Breast epithelium (tissue), 3 donors: Measurements from ENCODE around the gene RRP15.

Experiments used
- POLR2A ChIP-seq: fragments of 450-650 bp; IDR thresholded peaks from one replicate; pipeline ENCODE4 v1.6.1; 2016; ENCODE audit warnings: antibody characterized with exemption, mild to moderate bottlenecking, moderate library complexity
- POLR2AphosphoS5 ChIP-seq, 3 donors: sonication (generic); formaldehyde crosslinking; IDR thresholded peaks; one replicate each; pipeline ENCODE4 v1.6.1; 2017; ENCODE audit warnings: antibody characterized with exemption in 3 of 3
- TF ChIP-seq, protein P1 (sequence below), 3 donors: fragments of 450-650 bp; IDR thresholded peaks; one replicate each; pipeline ENCODE4 v1.5.1; 2016 to 2017; ENCODE audit warnings: antibody characterized with exemption in 3 of 3, mild to moderate bottlenecking in 3 of 3, moderate library complexity in 3 of 3

DNA sequence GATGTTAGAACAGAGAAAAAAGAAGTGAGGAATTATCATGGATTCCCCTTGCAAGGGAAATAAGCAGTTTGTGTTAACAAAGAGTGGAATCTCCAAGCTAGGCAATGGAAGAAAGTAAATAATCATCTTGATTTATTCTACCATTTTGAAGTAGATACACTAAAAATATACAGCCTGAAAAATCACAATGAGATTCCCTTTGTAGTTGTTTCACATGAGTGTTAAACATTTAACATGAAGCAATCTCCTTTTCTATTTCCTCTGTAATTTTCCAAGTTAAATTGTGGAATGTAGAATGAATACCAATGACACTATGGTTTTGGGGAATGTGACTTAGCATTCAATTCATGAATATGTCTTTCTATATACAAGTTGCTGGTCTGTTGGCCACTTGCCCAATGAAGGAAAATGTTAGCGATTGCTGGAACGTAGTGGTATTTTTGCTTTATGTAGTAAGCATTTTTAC is 65.7 kb downstream of the RRP15 start:
- TF ChIP-seq, protein P1, sequence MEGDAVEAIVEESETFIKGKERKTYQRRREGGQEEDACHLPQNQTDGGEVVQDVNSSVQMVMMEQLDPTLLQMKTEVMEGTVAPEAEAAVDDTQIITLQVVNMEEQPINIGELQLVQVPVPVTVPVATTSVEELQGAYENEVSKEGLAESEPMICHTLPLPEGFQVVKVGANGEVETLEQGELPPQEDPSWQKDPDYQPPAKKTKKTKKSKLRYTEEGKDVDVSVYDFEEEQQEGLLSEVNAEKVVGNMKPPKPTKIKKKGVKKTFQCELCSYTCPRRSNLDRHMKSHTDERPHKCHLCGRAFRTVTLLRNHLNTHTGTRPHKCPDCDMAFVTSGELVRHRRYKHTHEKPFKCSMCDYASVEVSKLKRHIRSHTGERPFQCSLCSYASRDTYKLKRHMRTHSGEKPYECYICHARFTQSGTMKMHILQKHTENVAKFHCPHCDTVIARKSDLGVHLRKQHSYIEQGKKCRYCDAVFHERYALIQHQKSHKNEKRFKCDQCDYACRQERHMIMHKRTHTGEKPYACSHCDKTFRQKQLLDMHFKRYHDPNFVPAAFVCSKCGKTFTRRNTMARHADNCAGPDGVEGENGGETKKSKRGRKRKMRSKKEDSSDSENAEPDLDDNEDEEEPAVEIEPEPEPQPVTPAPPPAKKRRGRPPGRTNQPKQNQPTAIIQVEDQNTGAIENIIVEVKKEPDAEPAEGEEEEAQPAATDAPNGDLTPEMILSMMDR (IDR thresholded peaks at IDR 0.05) = no peak
- TF ChIP-seq POLR2A (no peak), POLR2AphosphoS5 (IDR thresholded peaks at IDR 0.05) (no peak)
